GM12891 (cell line): ENCODE results near the gene MYO5C.

Source experiments
- DNase-seq: peaks from one replicate; pipeline ENCODE4 v3.0.0; 2011; ENCODE audit warnings: low spot score; ENCODE audit not compliant: insufficient read length
- FAIRE-seq: peaks from 2 replicates; lab custom pipeline; 2011; peaks lifted over from hg19 to GRCh38; lab: Jason Lieb, UNC
- PAX5 ChIP-seq: IDR thresholded peaks from 2 replicates; pipeline ENCODE4 v1.6.1; 2011; ENCODE audit warnings: low read length, moderate library complexity, mild to moderate bottlenecking; ENCODE audit not compliant: insufficient read depth, severe bottlenecking
- POLR2A ChIP-seq: IDR thresholded peaks from 2 replicates; pipeline ENCODE4 v1.6.1; 2011; ENCODE audit warnings: low read depth, low read length, control low read depth
- POLR2AphosphoS5 ChIP-seq: IDR thresholded peaks from 2 replicates; pipeline ENCODE4 v1.6.1; 2011; ENCODE audit warnings: low read depth, low read length, control low read depth
- POU2F2 ChIP-seq: IDR thresholded peaks from 2 replicates; pipeline ENCODE4 v1.6.1; 2011; ENCODE audit warnings: low read depth, mild to moderate bottlenecking, control low read depth, low read length, moderate library complexity
- SPI1 ChIP-seq: IDR thresholded peaks from 2 replicates; pipeline ENCODE4 v1.6.1; 2011; ENCODE audit warnings: low read depth, low read length, control low read depth
- TAF1 ChIP-seq: IDR thresholded peaks from 2 replicates; pipeline ENCODE4 v1.6.1; 2011; ENCODE audit warnings: low read depth, low read length, control low read depth

The MYO5C gene

DNA sequence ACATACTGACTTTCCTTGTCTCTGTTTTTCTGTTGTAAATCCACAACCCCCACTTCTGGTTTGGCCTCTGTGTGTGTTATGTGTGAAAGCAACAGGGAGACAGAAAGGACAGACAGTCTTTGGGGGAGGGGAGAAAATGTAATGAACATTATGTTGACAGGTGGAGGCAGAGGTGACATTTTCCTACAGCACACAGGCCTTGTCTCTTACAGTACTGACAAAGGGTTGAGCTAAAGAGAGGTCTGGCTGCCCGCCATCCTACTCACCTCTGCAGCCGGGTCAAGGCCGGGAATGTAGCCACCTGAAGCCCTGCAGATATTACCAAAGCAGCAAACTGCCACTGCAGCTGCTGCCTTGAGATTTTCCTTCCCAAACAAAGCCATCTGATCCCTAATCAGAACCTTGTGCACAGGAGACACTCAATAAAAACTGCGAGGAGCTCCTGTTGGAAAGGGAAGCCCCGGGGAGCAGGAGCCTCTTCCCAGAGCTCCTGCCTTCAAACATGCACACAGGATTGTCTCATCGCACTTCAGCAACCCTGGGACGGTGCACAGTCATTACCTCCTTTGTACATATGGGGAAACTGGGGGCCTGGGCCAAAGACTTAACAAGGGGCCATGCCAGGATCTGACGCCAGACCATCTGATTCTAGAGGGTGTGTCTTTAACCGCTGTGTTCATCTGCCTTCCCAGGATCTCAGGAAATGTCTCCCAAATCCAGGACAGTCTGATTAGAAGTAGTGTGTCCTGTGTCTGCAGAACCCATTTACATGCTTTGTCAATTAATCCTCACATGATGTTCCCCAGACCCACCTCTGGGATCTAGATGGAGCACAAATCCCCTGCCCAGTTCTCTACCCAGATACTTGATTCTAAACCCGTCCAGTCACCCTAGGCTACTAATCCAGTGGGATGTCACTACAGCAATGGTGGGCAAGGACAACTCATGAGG is 14.2 kb downstream of the MYO5C start:
- no peak for FAIRE-seq
- TF ChIP-seq POLR2A (no peak), POU2F2 (no peak), SPI1 (no peak), TAF1 (no peak), PAX5 (no peak), POLR2AphosphoS5 (no peak)
- no peak for DNase-seq

DNA sequence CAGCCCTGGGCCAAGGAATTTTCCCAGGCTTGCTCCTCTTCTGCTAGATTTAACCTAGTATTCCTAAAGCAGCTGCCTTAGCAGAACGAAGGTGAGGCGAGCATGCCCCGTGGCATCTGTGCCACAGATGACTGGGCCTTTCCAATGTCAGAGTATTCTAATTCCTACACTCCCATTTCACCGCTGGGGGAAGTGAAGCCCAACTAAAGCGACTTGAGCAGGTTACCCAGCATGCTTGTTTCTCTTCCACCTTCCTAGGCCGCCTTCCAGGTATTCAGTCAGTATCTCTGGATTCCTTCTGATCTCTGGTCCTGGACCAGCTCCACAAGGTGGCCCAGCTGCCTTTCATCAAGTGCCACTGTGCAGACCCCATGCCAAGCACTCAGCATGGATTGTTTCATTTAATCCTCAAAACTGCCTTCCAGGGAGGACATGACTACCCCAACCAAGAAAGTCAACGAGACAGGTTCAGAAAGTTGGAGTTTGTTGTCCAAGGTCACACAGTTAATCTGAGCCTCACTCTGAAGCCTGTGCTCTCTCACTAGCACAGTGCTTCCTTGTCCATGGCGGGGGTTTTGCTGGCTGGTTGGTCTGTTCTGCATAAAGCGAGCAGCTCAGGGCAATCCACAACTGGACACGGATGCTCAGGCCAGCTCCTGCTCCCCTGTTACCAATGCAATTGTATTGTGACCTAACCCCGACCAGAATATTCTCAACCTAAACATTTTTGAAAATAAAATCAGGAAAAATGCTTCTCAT is 15.1 kb downstream of the MYO5C start:
- TF ChIP-seq SPI1: no peak
- TF ChIP-seq PAX5: no peak
- TF ChIP-seq POU2F2: no peak
- no peak for TF ChIP-seq POLR2A
- no peak for TF ChIP-seq POLR2AphosphoS5
- no peak for TF ChIP-seq TAF1
- FAIRE-seq (no peak), DNase-seq (no peak)

DNA sequence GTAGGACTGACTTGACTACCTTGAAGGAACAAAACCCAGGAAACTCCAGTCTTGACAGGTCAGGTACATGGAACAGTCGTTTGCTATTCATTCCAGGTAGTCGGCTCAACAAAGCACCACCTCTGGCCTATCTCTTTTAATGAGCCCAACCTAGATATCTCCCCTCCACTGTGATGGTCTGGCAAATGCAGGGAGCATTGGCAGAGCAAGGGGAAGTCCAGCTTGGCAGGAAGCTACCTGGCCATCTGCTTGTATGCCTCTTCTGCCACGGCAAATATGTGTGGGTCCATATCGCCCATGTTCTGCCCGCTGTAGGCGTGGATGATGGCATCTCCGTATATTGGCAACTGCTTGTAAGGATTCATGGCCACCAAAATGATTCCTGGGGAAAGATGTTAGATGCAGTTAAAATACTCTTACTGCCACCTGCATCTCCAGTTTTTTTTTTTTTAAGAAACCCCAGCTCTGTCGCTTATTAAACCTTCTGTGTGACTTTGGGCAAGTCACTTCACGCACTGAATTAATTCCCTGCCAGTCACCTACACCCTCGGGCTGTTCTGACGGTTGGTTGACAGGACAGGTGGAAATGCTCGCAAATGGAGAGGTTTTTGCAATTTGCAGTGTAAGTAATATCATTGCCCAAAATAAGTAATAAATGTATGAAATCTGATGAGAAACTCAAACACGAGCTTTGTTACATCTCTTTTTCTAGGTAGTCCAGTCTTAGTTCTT is 16.8 kb downstream of the MYO5C start:
- FAIRE-seq: no peak
- no peak for DNase-seq
- TF ChIP-seq POU2F2 (no peak), SPI1 (no peak), TAF1 (no peak)

- TF ChIP-seq PAX5 (no peak), SPI1 (no peak), POLR2AphosphoS5 (no peak), POLR2A (no peak), TAF1 (no peak)
- DNase-seq (no peak), FAIRE-seq (no peak)
Measured at GRCh38 chr15:52278135-52278534, 17.5 kb downstream of the MYO5C start.

GRCh38 chr15:52277575-52277974 is 18.0 kb downstream of the MYO5C start:
- TF ChIP-seq PAX5: no peak
- no peak for TF ChIP-seq SPI1
- TF ChIP-seq POU2F2: no peak
- TF ChIP-seq TAF1: no peak
- TF ChIP-seq POLR2A: no peak
- TF ChIP-seq POLR2AphosphoS5: no peak
- DNase-seq (no peak), FAIRE-seq (no peak)

DNA sequence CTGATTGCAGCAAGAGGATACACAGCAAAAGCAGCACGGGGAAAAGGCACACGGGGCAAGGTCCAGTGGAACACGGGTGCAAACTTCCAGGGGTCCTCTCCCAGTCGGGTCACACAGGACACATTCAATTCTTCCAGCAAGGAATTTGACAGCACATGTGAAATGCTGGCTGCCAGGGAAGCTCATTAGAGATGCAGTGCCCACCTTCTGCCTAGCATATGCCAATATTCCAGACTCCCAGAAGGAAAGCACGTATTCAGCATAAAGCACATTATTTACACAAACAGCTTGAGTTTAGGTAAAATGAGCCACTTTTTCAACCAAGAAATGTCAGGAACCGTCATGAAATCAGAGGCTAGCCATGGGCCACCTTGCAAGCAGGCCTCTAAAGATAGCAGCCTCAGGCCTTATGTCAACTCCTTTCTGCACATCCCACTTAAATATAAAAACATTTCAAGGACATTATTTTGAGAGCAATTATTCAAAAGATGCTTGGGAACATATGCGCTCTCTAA is 19.3 kb downstream of the MYO5C start:
- FAIRE-seq: no peak
- no peak for TF ChIP-seq TAF1
- TF ChIP-seq POLR2A: no peak
- no peak for TF ChIP-seq POU2F2
- no peak for TF ChIP-seq PAX5
- no peak for TF ChIP-seq POLR2AphosphoS5
- no peak for TF ChIP-seq SPI1

GRCh38 chr15:52263563-52264282 is 31.9 kb downstream of the MYO5C start:
- TF ChIP-seq SPI1 (no peak), POLR2A (no peak), POLR2AphosphoS5 (no peak), PAX5 (no peak), TAF1 (no peak), POU2F2 (no peak)
- peak; percentile 64 for FAIRE-seq
- no peak for DNase-seq

More for the DNA sequence above, 19.3 kb downstream of the MYO5C start:
- DNase-seq: no peak

DNA sequence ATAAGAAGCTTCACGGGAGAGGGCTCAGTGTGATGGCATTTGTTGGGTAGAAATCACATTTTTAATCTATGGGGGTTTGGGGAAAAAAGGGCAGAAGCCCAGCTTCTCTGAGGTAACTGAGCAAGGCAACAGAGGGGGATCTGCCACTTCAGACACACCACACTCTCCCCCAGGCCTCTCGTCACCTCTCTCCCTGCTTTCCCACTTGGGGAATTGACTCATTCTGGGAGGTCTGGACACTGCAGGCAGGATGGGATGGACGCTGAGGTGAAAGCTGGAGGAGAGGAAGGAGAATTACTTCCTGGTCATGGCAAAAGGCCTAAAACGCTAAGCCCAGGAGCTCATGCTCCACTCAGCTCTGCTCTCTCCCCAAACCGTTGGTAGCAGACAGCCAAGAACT is 33.2 kb downstream of the MYO5C start:
- TF ChIP-seq POU2F2 (no peak), POLR2AphosphoS5 (no peak), TAF1 (no peak), POLR2A (no peak), SPI1 (no peak)
- DNase-seq (no peak), FAIRE-seq (no peak)
